HL-60 (cell line): Measurements from ENCODE around the gene ERGIC3.

Experiments used
- CTCF ChIP-seq: IDR thresholded peaks from one replicate; pipeline ENCODE4 v1.5.1; 2011; ENCODE audit warnings: low read length, control low read depth, inconsistent platforms; ENCODE audit not compliant: insufficient read depth
- GABPA ChIP-seq: IDR thresholded peaks from 2 replicates; pipeline ENCODE4 v1.6.1; 2012; ENCODE audit warnings: low read depth
- POLR2AphosphoS5 ChIP-seq: IDR thresholded peaks from 2 replicates; pipeline ENCODE4 v1.6.1; 2012; ENCODE audit warnings: low read depth
- SPI1 ChIP-seq: IDR thresholded peaks from 2 replicates; pipeline ENCODE4 v1.6.1; 2012; ENCODE audit warnings: low read depth, mild to moderate bottlenecking, borderline replicate concordance
- TF ChIP-seq, protein P1 (sequence below): IDR thresholded peaks from 2 replicates; pipeline ENCODE4 v1.6.1; 2012; ENCODE audit warnings: low read depth; ENCODE audit not compliant: insufficient replicate concordance

DNA sequence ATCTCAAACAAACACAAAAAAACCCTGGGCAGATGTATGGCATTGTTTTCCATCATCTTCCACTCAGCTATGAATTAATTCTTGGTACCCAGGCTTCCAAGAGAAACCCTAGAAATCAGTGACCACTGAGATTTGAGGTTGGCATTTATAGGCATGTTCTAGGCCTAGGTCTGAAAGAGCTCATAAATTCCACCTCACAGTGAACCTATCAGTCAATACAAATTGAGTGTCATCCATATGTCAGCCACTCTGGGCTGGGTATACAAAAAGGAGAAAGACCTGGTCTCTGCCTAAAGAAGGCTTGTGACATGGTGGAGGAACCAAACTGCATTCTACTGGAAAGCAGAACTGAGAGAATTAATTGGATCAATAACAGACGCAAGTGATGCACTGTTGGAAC is 42.6 kb upstream of the ERGIC3 start:
- TF ChIP-seq SPI1 (no peak), CTCF (no peak), POLR2AphosphoS5 (no peak), GABPA (no peak)
- TF ChIP-seq, protein P1, sequence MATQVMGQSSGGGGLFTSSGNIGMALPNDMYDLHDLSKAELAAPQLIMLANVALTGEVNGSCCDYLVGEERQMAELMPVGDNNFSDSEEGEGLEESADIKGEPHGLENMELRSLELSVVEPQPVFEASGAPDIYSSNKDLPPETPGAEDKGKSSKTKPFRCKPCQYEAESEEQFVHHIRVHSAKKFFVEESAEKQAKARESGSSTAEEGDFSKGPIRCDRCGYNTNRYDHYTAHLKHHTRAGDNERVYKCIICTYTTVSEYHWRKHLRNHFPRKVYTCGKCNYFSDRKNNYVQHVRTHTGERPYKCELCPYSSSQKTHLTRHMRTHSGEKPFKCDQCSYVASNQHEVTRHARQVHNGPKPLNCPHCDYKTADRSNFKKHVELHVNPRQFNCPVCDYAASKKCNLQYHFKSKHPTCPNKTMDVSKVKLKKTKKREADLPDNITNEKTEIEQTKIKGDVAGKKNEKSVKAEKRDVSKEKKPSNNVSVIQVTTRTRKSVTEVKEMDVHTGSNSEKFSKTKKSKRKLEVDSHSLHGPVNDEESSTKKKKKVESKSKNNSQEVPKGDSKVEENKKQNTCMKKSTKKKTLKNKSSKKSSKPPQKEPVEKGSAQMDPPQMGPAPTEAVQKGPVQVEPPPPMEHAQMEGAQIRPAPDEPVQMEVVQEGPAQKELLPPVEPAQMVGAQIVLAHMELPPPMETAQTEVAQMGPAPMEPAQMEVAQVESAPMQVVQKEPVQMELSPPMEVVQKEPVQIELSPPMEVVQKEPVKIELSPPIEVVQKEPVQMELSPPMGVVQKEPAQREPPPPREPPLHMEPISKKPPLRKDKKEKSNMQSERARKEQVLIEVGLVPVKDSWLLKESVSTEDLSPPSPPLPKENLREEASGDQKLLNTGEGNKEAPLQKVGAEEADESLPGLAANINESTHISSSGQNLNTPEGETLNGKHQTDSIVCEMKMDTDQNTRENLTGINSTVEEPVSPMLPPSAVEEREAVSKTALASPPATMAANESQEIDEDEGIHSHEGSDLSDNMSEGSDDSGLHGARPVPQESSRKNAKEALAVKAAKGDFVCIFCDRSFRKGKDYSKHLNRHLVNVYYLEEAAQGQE: no peak
